Ishikawa (cell line): Measurements from ENCODE around the gene ASCC1.
A peak's percentile ranks its signal among the peaks of the same experiment; 100 is the strongest.

ENCODE experiments used
- CEBPB ChIP-seq: IDR thresholded peaks from 2 replicates; pipeline ENCODE4 v1.6.1; 2012
- CREB1 ChIP-seq: IDR thresholded peaks from 2 replicates; pipeline ENCODE4 v1.6.1; 2012; ENCODE audit warnings: low read depth
- EGR1 ChIP-seq: IDR thresholded peaks from 2 replicates; pipeline ENCODE4 v1.6.1; 2012
- EP300 ChIP-seq: IDR thresholded peaks from 2 replicates; pipeline ENCODE4 v1.6.1; 2012; ENCODE audit warnings: borderline replicate concordance
- FOXM1 ChIP-seq: IDR thresholded peaks from 2 replicates; pipeline ENCODE4 v1.6.1; 2012; ENCODE audit warnings: low read depth, borderline replicate concordance
- NFIC ChIP-seq: IDR thresholded peaks from 2 replicates; pipeline ENCODE4 v1.6.1; 2012
- RAD21 ChIP-seq: IDR thresholded peaks from 2 replicates; pipeline ENCODE4 v1.6.1; 2012; ENCODE audit warnings: low read depth
- TAF1 ChIP-seq: IDR thresholded peaks from 2 replicates; pipeline ENCODE4 v1.6.1; 2012; ENCODE audit warnings: low read depth, mild to moderate bottlenecking
- TCF12 ChIP-seq: IDR thresholded peaks from 2 replicates; pipeline ENCODE4 v1.6.1; 2012; ENCODE audit warnings: low read depth
- TEAD4 ChIP-seq: IDR thresholded peaks from 2 replicates; pipeline ENCODE4 v1.6.1; 2012
- YY1 ChIP-seq: IDR thresholded peaks from 2 replicates; pipeline ENCODE4 v1.6.1; 2012; ENCODE audit warnings: low read depth
- ZBTB7A ChIP-seq: IDR thresholded peaks from 2 replicates; pipeline ENCODE4 v1.6.1; 2012; ENCODE audit warnings: low read depth
- TF ChIP-seq, protein P1 (sequence below): IDR thresholded peaks from 2 replicates; pipeline ENCODE4 v1.6.1; 2012; ENCODE audit warnings: low read depth, mild to moderate bottlenecking
- TF ChIP-seq, protein P2 (sequence below): IDR thresholded peaks from 2 replicates; pipeline ENCODE4 v1.6.1; 2012
- TF ChIP-seq, protein P3 (sequence below): IDR thresholded peaks from 2 replicates; pipeline ENCODE4 v1.6.1; 2012

ASCC1 gene

DNA sequence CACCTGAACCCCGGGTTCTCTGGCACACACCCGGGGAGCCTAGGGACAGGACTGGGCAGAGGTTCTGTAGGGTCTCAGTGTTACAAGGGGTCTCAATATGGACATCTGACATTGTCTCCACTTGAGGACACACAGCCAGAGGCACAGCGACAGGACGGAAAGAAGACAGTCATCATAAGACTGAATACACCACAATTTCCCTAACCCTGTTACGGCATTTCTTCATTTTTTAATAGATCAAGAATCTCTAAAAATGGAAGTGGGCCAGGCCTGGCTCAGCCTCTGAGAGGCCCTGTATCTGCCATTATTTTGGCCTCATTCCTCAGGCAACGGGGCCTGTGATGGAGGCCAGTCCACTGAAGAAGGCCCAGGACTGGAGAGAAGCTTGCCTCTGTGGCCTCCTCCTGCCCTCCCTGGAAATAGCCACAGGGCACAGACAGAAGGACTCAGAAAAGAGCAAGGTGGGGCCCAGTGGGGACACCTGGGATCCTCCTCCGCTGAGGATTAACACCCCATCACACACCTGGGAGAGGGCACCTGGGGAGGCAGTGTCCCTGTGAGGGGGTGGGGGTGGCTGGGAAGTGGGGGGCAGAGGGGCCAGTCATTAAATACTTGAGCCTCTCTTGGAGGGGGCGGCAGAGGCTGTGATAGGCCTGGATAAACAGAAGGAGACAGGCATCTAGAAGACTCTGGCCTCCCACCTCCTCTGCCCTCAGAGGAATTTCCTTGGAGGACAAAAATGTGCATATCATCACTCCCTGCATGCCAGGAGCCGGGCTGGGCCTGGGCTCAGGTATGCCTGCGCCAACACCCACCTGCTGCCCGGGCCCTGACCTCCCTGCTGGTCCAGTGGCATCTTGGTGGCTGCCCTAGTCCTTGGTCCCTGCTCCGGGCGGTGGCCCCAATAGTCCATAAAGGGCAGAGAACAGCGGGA lies 135.8 kb downstream of the ASCC1 start:
- peak; percentile 51; the same call in 1 of the 2 replicates for TF ChIP-seq TCF12
- TF ChIP-seq TEAD4, result peak; percentile 89
- no peak for TF ChIP-seq ZBTB7A
- peak; percentile 43; the same call in 1 of the 2 replicates for TF ChIP-seq FOXM1
- TF ChIP-seq RAD21, result 0 out of 2 replicates have a peak, but pooled peaks have one; percentile 7

DNA sequence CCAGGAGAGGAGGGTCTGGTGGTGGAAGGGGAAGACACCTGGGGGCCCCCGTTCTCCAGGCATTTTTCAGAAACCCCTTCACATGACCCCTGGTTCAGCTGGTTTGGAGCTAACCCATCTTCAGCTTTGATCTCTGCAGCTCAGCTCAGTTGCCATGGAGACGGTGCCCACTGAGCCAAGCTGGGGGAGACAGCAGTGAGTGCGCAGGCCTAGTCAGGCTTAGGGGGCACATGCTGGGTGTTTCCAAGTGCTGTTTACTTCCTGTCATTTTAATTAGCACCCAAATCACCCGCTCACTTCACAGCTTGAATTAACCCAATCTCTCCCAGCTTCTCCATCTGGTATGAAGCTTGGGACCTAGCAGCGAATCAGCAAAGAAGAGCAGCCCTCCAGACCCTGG lies 136.7 kb downstream of the ASCC1 start:
- no peak for TF ChIP-seq YY1
- TF ChIP-seq, protein P1, sequence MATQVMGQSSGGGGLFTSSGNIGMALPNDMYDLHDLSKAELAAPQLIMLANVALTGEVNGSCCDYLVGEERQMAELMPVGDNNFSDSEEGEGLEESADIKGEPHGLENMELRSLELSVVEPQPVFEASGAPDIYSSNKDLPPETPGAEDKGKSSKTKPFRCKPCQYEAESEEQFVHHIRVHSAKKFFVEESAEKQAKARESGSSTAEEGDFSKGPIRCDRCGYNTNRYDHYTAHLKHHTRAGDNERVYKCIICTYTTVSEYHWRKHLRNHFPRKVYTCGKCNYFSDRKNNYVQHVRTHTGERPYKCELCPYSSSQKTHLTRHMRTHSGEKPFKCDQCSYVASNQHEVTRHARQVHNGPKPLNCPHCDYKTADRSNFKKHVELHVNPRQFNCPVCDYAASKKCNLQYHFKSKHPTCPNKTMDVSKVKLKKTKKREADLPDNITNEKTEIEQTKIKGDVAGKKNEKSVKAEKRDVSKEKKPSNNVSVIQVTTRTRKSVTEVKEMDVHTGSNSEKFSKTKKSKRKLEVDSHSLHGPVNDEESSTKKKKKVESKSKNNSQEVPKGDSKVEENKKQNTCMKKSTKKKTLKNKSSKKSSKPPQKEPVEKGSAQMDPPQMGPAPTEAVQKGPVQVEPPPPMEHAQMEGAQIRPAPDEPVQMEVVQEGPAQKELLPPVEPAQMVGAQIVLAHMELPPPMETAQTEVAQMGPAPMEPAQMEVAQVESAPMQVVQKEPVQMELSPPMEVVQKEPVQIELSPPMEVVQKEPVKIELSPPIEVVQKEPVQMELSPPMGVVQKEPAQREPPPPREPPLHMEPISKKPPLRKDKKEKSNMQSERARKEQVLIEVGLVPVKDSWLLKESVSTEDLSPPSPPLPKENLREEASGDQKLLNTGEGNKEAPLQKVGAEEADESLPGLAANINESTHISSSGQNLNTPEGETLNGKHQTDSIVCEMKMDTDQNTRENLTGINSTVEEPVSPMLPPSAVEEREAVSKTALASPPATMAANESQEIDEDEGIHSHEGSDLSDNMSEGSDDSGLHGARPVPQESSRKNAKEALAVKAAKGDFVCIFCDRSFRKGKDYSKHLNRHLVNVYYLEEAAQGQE, result no peak
- TF ChIP-seq FOXM1, result no peak

DNA sequence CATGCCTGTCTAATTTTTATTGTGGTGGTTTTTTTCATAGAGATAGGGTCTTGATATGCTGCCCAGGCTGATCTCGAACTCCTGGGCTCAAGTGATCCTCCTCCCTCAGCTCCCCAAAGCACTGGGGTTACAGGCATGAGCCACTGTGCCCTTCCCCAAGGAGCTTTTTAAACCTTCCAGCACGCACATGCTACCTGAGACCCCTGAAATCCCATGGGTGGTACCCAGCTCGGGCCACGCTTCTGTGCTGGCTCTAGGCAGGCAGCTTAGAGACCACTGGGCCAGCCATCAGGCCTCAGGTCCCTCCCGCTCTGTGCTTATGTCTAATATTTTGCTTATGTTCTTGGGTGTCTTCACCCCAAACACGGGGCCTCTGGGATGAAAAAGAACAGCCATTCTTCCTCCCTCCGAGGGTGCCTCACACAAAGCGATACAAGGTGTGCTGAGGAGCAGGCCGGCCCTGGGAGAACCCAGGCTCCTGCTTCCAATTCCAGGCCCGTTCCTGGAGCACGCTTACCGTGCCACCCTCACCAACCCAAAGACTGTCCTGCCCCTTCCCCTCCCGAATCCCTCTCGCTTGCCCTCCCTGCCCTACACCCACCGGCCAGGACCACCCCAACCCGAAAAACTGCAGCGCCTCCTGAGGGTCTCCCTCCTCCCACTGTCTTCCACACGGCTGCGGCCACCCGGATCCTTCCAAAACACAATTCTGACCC lies 138.6 kb downstream of the ASCC1 start:
- no peak for TF ChIP-seq NFIC
- TF ChIP-seq, protein P2, sequence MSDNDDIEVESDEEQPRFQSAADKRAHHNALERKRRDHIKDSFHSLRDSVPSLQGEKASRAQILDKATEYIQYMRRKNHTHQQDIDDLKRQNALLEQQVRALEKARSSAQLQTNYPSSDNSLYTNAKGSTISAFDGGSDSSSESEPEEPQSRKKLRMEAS, result no peak
- no peak for TF ChIP-seq TAF1
- TF ChIP-seq, protein P3, sequence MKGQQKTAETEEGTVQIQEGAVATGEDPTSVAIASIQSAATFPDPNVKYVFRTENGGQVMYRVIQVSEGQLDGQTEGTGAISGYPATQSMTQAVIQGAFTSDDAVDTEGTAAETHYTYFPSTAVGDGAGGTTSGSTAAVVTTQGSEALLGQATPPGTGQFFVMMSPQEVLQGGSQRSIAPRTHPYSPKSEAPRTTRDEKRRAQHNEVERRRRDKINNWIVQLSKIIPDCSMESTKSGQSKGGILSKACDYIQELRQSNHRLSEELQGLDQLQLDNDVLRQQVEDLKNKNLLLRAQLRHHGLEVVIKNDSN, result no peak
- no peak for TF ChIP-seq YY1
- no peak for TF ChIP-seq CREB1
- TF ChIP-seq EGR1, result no peak
- TF ChIP-seq FOXM1, result no peak
- no peak for TF ChIP-seq TEAD4

DNA sequence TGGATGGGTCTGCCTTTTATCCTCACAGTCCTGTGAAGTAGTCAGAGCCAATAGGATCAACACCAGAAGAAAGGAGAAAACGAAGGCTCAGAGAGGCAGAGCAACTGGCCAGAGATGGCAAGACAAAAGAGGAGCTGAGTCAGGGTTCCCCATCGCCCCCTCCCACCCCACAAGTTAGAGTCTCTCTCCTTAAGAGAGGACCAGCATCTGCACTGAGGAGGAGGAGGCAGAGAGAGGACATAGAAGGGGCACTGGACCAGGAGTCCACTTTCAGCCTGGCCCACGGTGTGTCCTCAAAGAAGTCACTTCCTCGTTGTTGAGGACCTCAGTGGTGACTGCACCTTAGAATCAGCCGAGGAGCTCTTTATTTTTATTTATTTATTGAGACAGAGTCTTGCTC lies 139.3 kb downstream of the ASCC1 start:
- TF ChIP-seq, protein P1, result no peak
- TF ChIP-seq NFIC (no peak), TEAD4 (no peak), TCF12 (no peak), TAF1 (no peak), EGR1 (no peak), RAD21 (no peak), EP300 (no peak)
- TF ChIP-seq, protein P2, result no peak

DNA sequence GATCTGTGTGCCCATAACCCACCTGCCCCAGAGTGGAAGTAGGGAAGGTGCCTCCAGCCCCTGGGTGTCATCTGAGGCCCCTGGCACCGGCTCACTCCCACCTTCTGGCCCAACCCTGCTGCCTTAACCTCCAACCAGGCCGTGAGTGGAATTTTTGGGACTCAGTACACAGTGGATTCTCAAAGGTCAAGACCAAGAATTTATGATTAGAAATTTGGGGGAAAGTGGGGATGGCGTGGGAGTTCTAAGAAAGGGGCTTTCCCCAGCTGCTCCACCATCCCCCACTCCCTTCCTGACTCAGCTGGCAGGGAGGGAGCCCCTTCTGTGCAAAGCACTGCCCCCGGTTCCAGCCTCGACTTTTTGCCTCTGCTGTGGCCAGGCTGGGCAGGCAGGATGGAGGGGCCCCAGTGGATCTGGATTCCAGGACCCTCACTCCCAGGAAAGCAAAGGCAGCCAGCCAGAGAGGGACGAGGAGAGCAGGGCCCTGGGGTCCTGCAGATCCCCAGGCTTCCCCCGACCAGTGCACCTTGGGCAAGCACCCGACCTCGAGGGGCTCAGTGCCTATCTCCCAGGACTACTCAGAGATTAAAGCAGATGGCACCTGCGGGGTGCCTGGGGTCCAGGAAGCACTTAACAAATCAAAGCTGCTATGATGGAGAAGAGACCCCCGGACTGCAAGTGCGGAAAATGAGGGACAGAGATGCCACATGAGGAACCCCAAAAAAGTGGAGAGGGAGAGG lies 140.5 kb downstream of the ASCC1 start:
- TF ChIP-seq, protein P2, result no peak
- TF ChIP-seq FOXM1 (no peak), TAF1 (no peak), TEAD4 (no peak), TCF12 (no peak), EGR1 (no peak), CEBPB (no peak), YY1 (no peak), CREB1 (no peak)
- TF ChIP-seq, protein P1, result no peak
- TF ChIP-seq, protein P3, result no peak
